ENCODE results near the gene LEKR1.

Gene LEKR1

GRCh38 chr3:156987946-156988345, 161.8 kb downstream of the LEKR1 start:
- DNase-seq, result no peak

GRCh38 chr3:156997351-156997750, 171.2 kb downstream of the LEKR1 start:
- no peak for DNase-seq

GRCh38 chr3:157001221-157001957, 175.2 kb downstream of the LEKR1 start:
- no peak for DNase-seq

GRCh38 chr3:157021679-157022078, 195.5 kb downstream of the LEKR1 start:
- no peak for DNase-seq

GRCh38 chr3:157023226-157023625, 197.1 kb downstream of the LEKR1 start:
- no peak for DNase-seq

GRCh38 chr3:157026091-157026490, 199.9 kb downstream of the LEKR1 start:
- DNase-seq, result no peak

GRCh38 chr3:157027861-157028745, 201.9 kb downstream of the LEKR1 start:
- DNase-seq, result no peak

GRCh38 chr3:157029365-157029790, 203.2 kb downstream of the LEKR1 start:
- DNase-seq, result no peak

- DNase-seq, result no peak
These were observed 204.6 kb downstream of the LEKR1 start for GRCh38 chr3:157030712-157031111.

GRCh38 chr3:157033001-157033400, 206.8 kb downstream of the LEKR1 start:
- DNase-seq, result no peak

- no peak for DNase-seq
These were observed 214.3 kb downstream of the LEKR1 start for GRCh38 chr3:157040456-157040855.

GRCh38 chr3:157042226-157042625, 216.1 kb downstream of the LEKR1 start:
- no peak for DNase-seq

- no peak for DNase-seq
These were observed 217.6 kb downstream of the LEKR1 start for GRCh38 chr3:157043771-157044170.

- no peak for DNase-seq
These were observed 219.2 kb downstream of the LEKR1 start for GRCh38 chr3:157045238-157045850.

- DNase-seq, result no peak
These were observed 220.4 kb downstream of the LEKR1 start for GRCh38 chr3:157046520-157046919.

- no peak for DNase-seq
These were observed 224.9 kb downstream of the LEKR1 start for GRCh38 chr3:157051055-157051454.

GRCh38 chr3:157051591-157051990, 225.4 kb downstream of the LEKR1 start:
- no peak for DNase-seq

GRCh38 chr3:157056035-157056434, 229.9 kb downstream of the LEKR1 start:
- DNase-seq, result no peak

GRCh38 chr3:157058392-157059071, 232.4 kb downstream of the LEKR1 start:
- no peak for DNase-seq

- DNase-seq, result no peak
These were observed 233.0 kb downstream of the LEKR1 start for GRCh38 chr3:157059181-157059580.

- no peak for DNase-seq
These were observed 233.5 kb downstream of the LEKR1 start for GRCh38 chr3:157059661-157060060.

GRCh38 chr3:157061265-157061664, 235.1 kb downstream of the LEKR1 start:
- no peak for DNase-seq

GRCh38 chr3:157063469-157063868, 237.3 kb downstream of the LEKR1 start:
- DNase-seq, result no peak
